Measurements from ENCODE around the gene PDE3A.

PDE3A gene

DNA sequence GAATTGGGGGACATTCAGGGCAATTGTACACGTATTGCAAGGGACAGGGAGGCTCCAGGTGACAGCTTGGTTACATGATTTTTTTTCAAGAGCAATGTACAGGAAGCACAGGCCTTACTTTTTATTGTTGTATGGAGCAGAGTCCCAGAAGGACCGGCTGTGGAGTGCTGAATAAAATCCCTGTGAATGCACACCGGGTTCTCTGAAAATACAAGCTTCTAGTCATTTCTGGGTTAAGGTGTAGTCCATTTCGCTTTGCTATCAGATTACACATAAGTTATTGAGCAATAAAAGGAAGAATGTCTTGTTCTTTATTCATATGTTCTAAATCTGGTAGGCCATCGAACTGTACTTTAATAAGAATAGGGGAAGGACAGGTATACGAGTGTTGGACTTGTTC is 52.2 kb downstream of the PDE3A start:
- H3K4me1 Mint-ChIP-seq (ENCODE audit: low read depth), result no peaks in the 10 kb centered on the region
- H3K36me3 Mint-ChIP-seq (ENCODE audit: low read depth), result no peaks in the 10 kb centered on the region
- no peaks in the 10 kb centered on the region for H3K27me3 Mint-ChIP-seq
- no peak overlapping the region for H3K4me3 Mint-ChIP-seq
- H3K27ac Mint-ChIP-seq, result no peak overlapping the region
- H3K9me3 Mint-ChIP-seq, result no peaks in the 10 kb centered on the region
- intact Hi-C loops (cut with micrococcal nuclease), result no loop called here

DNA sequence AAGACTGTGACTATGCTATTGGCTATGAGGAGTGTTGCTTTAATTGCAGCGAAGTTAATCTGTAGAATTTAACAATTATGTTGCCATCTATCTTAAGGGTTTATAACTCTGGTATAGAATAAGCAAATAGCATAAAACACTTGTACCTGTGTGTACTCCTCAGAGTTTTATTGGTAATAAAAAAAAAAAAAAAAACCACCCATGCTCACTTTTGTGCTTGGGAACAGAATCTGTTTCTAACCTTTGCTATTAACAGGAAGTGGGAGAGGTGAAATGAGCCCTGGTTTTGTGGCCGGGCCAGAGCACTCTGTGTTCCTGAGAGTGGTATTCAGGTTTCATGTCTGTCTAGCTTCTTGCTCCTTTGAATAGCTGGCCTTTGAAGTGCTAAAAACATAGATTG is 53.1 kb downstream of the PDE3A start:
- H3K9me3 Mint-ChIP-seq, result no peaks in the 10 kb centered on the region
- no peaks in the 10 kb centered on the region for H3K27me3 Mint-ChIP-seq
- H3K4me3 Mint-ChIP-seq, result no peak overlapping the region
- intact Hi-C loops (cut with micrococcal nuclease), result no loop called here
- no peaks in the 10 kb centered on the region for H3K36me3 Mint-ChIP-seq (ENCODE audit: low read depth)
- no peak overlapping the region for H3K27ac Mint-ChIP-seq
- H3K4me1 Mint-ChIP-seq (ENCODE audit: low read depth), result no peaks in the 10 kb centered on the region

DNA sequence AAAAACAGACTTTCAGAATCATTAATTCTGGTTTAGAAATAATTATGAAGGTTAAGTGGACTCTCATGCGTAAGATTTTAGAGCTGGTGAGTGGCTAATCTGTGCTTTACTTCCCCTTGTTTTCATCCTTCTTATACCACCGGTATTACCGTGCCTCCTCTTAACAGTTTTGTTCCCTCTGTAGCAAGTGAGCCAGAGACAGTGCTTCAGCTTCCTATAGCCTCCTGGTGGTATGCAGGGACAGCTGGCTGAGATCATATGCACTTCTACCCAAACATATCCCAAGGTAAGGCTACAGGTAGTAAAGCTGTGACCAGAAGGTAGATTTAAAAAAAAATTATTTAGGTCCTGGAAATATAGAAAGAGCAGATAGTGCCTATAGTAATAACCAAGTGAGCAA is 55.2 kb downstream of the PDE3A start:
- H3K36me3 Mint-ChIP-seq (ENCODE audit: low read depth), result no peaks in the 10 kb centered on the region
- no peak overlapping the region for H3K27ac Mint-ChIP-seq
- H3K27me3 Mint-ChIP-seq, result no peaks in the 10 kb centered on the region
- intact Hi-C loops (cut with micrococcal nuclease), result no loop called here
- H3K4me3 Mint-ChIP-seq, result no peak overlapping the region
- H3K4me1 Mint-ChIP-seq (ENCODE audit: low read depth), result no peaks in the 10 kb centered on the region
- H3K9me3 Mint-ChIP-seq, result no peaks in the 10 kb centered on the region

DNA sequence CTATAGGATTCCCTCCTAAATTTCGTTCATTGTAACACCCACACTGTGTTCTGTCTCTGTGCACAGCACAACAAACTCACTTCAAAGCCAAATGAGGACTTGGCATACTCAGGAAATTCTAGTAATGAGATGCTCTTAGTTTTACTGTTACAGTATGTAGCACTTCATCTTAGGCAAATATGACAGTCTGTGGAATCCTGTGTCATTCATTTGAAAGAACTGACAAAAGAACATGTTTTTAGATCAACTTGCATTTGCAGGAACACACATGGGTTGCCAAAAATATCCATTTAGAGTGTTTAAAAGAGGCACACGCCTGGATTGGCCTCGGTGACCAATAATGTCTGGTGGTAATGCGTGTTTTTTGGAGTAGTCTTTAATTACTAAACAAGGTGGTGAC is 56.5 kb downstream of the PDE3A start:
- H3K27ac Mint-ChIP-seq, result no peak overlapping the region
- H3K36me3 Mint-ChIP-seq (ENCODE audit: low read depth), result no peaks in the 10 kb centered on the region

DNA sequence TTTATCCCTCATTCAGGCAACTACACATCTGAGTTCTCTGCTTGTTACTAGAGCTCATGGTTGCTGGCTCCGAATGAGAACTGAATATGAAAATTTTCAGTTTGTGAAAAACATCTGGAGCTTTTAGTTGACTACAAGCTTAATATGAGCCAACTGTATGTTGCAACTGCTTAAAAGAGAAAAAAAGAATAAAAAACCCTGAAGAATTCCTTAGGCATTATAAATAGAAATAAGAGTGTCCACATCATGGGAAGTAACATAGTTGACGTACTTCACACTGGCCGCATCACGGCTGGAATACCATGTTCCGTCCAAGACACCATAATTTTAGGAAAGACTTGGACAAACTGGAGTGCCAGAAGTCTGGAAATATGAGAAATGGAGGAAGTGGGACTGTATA is 57.9 kb downstream of the PDE3A start:
- Mint-ChIP-seq H3K27ac (no peak overlapping the region), H3K27me3 (no peaks in the 10 kb centered on the region), H3K9me3 (no peaks in the 10 kb centered on the region), H3K4me1 (ENCODE audit: low read depth) (no peaks in the 10 kb centered on the region), H3K36me3 (ENCODE audit: low read depth) (no peaks in the 10 kb centered on the region), H3K4me3 (no peak overlapping the region)
- intact Hi-C loops (cut with micrococcal nuclease), result no loop called here

More for the DNA sequence above, 56.5 kb downstream of the PDE3A start:
- Mint-ChIP-seq H3K27me3 (no peaks in the 10 kb centered on the region), H3K4me1 (ENCODE audit: low read depth) (no peaks in the 10 kb centered on the region), H3K9me3 (no peaks in the 10 kb centered on the region), H3K4me3 (no peak overlapping the region)
- intact Hi-C loops (cut with micrococcal nuclease), result no loop called here

DNA sequence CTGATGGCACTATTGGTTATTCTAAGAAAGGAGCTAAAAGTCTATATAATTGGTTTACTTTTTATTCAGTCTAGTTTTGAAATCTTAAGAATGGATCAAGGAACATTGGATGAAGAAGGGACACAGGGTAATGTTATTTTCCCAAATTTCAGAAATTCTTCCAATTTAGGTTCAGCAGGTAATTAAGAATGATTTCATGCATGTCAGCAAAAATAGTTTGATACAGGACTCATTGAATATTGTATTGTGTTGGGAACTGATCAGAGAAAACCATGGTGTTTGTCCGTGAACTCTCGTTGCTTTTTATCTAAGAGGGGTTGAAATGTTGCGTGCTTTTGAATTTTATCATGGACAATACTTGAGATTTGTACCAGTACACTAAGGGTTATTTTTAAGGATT is 58.6 kb downstream of the PDE3A start:
- intact Hi-C loops (cut with micrococcal nuclease), result no loop called here
- no peaks in the 10 kb centered on the region for H3K9me3 Mint-ChIP-seq
- no peak overlapping the region for H3K27ac Mint-ChIP-seq
- H3K27me3 Mint-ChIP-seq, result no peaks in the 10 kb centered on the region
- H3K4me1 Mint-ChIP-seq (ENCODE audit: low read depth), result no peaks in the 10 kb centered on the region
- no peaks in the 10 kb centered on the region for H3K36me3 Mint-ChIP-seq (ENCODE audit: low read depth)
- no peak overlapping the region for H3K4me3 Mint-ChIP-seq

DNA sequence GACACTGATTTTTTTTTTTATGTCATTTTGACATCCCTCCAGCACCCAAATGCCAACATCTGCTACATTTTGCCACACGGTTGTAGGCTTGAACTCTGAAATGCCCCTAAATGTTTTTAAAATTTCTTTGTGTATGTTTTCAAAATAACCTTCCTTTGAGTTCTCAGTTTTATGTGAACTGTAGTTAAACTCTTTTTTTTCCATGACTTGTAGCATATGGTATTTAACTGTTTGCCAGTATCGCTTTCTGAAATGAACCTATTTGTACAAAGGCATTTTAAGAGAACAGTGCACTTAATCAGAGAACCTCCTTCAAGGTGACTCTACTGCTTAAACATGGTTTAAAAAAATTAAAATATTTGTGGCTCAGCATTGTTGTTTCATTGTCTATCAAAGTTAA is 61.5 kb downstream of the PDE3A start:
- no peak overlapping the region for H3K4me3 Mint-ChIP-seq
- no peaks in the 10 kb centered on the region for H3K36me3 Mint-ChIP-seq (ENCODE audit: low read depth)

DNA sequence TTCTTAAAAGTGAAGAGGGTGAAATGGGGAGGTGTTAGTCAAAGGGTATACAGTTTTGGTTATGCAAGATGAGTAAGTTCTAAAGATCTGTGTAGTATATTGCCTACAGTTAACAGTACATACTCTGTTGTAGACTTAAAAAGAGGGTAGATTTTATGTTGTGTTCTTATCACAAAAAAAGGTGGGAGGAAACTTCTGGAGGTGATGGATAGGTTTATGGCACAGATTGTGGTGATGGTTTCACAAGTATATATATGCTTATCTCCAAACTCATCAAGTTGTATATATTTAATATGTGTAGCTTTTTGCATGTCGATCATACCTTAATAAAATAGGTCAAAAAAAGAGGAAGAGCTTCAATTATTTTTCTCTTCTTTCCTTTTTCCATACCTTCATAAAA is 64.0 kb downstream of the PDE3A start:
- Mint-ChIP-seq H3K27ac (no peak overlapping the region), H3K9me3 (no peaks in the 10 kb centered on the region)
- intact Hi-C loops (cut with micrococcal nuclease), result no loop called here

More for the DNA sequence above, 61.5 kb downstream of the PDE3A start:
- H3K9me3 Mint-ChIP-seq, result no peaks in the 10 kb centered on the region
- H3K27ac Mint-ChIP-seq, result no peak overlapping the region
- H3K4me1 Mint-ChIP-seq (ENCODE audit: low read depth), result no peaks in the 10 kb centered on the region
- no peaks in the 10 kb centered on the region for H3K27me3 Mint-ChIP-seq
- intact Hi-C loops (cut with micrococcal nuclease), result no loop called here

DNA sequence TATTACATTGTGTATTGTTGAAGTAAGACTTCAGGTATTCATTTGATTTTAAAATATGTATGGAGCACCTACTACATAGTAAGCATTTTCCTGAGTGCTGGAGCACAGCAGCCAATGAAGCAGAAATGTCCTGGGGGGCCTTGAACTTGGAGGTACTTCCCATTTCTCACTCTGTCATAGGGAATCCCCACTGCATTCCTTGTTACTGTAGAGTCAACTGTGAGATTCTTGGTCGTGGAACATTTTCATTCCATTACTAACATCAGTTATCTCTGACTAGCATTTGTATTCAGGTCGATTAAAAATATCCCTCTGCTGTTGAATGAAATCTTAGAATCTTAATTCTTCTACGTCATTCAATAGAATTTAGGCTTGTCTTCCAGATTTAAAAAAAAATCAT is 66.7 kb downstream of the PDE3A start:
- H3K4me3 Mint-ChIP-seq, result no peak overlapping the region
- H3K27me3 Mint-ChIP-seq, result no peaks in the 10 kb centered on the region
- intact Hi-C loops (cut with micrococcal nuclease), result no loop called here
- no peak overlapping the region for H3K27ac Mint-ChIP-seq
- H3K9me3 Mint-ChIP-seq, result no peaks in the 10 kb centered on the region
- H3K4me1 Mint-ChIP-seq (ENCODE audit: low read depth), result peaks cover 9% of the 10 kb centered on the region
- H3K36me3 Mint-ChIP-seq (ENCODE audit: low read depth), result no peaks in the 10 kb centered on the region

More for the DNA sequence above, 64.0 kb downstream of the PDE3A start:
- H3K27me3 Mint-ChIP-seq, result no peaks in the 10 kb centered on the region
- H3K4me1 Mint-ChIP-seq (ENCODE audit: low read depth), result peaks cover 9% of the 10 kb centered on the region
- H3K36me3 Mint-ChIP-seq (ENCODE audit: low read depth), result no peaks in the 10 kb centered on the region
- no peak overlapping the region for H3K4me3 Mint-ChIP-seq

DNA sequence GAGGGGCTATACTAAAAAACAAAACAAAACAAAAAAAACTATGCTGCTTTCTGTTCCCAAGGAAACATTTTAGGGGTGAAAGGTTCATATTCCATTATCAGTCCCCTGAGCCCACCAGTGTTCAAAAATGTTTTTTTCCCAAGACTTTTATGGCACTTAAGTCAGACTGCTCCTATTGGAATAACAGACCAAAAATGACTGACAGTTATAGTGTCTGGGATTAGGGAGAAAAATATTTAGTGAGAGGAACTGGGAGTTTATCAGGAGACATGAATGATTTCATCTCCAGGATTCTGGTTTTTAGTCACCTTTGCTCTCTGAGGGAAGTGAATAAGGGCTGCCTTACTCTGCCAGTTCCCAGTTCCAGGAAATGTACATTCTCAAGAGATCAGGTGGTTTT is 68.0 kb downstream of the PDE3A start:
- Mint-ChIP-seq H3K27me3 (no peaks in the 10 kb centered on the region), H3K4me3 (no peak overlapping the region), H3K9me3 (no peaks in the 10 kb centered on the region), H3K4me1 (ENCODE audit: low read depth) (peaks cover 9% of the 10 kb centered on the region), H3K27ac (no peak overlapping the region), H3K36me3 (ENCODE audit: low read depth) (no peaks in the 10 kb centered on the region)
- intact Hi-C loops (cut with micrococcal nuclease), result no loop called here

DNA sequence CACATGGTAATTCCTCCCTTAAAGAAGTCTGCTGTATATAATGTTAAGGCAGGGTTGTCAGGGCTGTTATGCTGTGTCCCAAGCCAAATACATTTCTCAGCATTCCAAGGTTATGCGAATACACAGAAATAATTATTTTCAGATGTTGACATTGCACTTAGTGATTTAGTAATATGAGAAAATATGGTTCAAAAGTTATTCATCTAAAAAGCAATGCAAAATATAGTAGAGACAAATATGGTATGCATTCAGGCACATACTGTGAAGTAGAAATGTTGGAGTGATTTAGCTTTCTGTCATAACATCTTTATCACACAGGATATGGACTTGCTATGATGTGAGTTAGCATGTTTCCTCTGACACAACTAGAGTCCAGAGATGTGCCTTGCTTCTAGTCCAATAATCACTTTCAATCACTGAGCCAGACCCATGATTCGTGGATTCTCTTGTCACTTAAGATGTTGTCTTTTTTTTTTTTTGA is 70.0 kb downstream of the PDE3A start:
- no peaks in the 10 kb centered on the region for H3K9me3 Mint-ChIP-seq
- H3K27ac Mint-ChIP-seq, result no peak overlapping the region
- no peaks in the 10 kb centered on the region for H3K27me3 Mint-ChIP-seq
- intact Hi-C loops (cut with micrococcal nuclease), result no loop called here
- no peaks in the 10 kb centered on the region for H3K36me3 Mint-ChIP-seq (ENCODE audit: low read depth)
- H3K4me1 Mint-ChIP-seq (ENCODE audit: low read depth), result peaks cover 9% of the 10 kb centered on the region
- H3K4me3 Mint-ChIP-seq, result no peak overlapping the region

DNA sequence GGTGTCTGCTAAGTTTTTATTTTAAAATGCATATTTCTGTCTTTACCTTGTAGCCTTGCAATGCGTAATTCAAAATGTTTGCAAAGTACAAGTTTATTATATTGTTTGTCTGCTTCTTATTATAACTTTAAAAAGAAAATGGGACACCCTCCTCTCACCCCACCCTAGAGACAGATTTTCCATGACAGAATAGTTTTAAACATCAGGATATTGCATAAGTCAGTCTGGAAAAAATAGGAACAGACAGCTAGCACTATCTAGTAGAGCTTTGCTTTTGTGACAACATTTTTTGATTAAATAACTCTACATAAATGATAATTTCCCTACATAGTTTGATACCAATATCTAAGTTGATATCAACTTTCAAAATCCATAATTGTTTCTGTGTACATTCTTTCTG is 71.3 kb downstream of the PDE3A start:
- Mint-ChIP-seq H3K27ac (no peak overlapping the region), H3K27me3 (no peaks in the 10 kb centered on the region), H3K4me1 (ENCODE audit: low read depth) (peaks cover 9% of the 10 kb centered on the region), H3K36me3 (ENCODE audit: low read depth) (no peaks in the 10 kb centered on the region), H3K9me3 (no peaks in the 10 kb centered on the region), H3K4me3 (no peak overlapping the region)
- intact Hi-C loops (cut with micrococcal nuclease), result no loop called here

DNA sequence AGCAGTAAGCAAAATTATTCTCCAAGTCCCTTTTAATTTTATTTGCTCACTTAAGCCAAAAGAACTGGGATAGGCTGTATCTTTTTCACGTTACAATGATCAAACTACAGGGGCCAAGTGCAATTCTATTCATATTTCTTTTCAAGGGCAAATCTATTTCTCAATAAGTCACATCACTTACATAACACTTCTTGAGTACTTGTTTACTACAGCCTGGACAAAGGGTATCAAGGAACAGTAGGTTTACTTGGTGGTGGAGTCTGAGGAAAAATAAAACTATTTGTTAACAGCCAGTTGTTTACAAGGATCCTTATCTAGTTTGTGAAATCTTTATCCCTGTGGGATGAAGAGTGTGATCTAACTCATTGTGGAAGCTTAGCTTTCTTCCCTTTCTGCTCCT is 72.1 kb downstream of the PDE3A start:
- Mint-ChIP-seq H3K9me3 (no peaks in the 10 kb centered on the region), H3K27ac (no peak overlapping the region), H3K4me1 (ENCODE audit: low read depth) (peaks cover 9% of the 10 kb centered on the region), H3K36me3 (ENCODE audit: low read depth) (no peaks in the 10 kb centered on the region), H3K4me3 (no peak overlapping the region), H3K27me3 (no peaks in the 10 kb centered on the region)
- intact Hi-C loops (cut with micrococcal nuclease), result no loop called here

DNA sequence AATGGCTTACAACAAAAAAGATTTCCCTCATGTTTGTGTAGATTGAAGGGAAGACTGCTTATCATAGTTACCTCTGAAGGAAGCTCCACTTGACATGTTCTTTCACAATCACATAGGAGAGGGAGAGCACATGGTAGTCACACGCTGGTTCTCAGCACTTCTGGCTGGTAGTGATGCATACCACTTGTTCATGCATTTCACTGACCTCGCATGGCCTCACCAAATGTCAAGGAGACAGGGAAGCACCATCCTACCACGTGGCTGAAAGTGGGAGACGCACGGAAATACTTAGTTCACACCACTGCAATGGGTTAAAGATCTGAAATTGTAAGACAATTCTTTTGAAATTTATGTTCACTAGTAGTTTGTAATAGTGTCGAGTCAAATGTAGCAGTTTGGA is 74.0 kb downstream of the PDE3A start:
- H3K4me3 Mint-ChIP-seq, result no peak overlapping the region

DNA sequence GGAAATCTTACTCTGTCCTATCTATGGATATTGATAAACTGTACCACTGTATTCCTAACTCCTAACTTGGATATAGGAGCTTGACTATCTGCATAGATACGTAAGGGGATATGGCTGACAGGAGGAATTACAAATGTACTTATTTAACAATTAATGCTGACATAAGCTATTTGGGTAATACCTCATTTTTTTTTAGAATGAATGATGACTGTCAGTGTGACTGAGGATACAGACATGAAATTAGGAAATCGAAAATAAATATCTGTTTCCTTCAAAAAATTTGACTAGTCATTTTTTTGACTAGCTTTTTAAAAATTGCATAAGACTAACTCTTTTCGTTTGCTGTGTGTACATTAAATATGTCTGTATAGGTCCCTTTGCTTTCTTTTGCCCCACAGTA is 74.9 kb downstream of the PDE3A start:
- Mint-ChIP-seq H3K27me3 (no peaks in the 10 kb centered on the region), H3K4me1 (ENCODE audit: low read depth) (no peaks in the 10 kb centered on the region), H3K9me3 (no peaks in the 10 kb centered on the region), H3K27ac (no peak overlapping the region), H3K4me3 (no peak overlapping the region), H3K36me3 (ENCODE audit: low read depth) (no peaks in the 10 kb centered on the region)
- intact Hi-C loops (cut with micrococcal nuclease), result no loop called here

More for the DNA sequence above, 74.0 kb downstream of the PDE3A start:
- no peaks in the 10 kb centered on the region for H3K9me3 Mint-ChIP-seq
- H3K4me1 Mint-ChIP-seq (ENCODE audit: low read depth), result no peaks in the 10 kb centered on the region
- no peaks in the 10 kb centered on the region for H3K27me3 Mint-ChIP-seq
- no peaks in the 10 kb centered on the region for H3K36me3 Mint-ChIP-seq (ENCODE audit: low read depth)
- intact Hi-C loops (cut with micrococcal nuclease), result no loop called here
- H3K27ac Mint-ChIP-seq, result no peak overlapping the region
